ENCODE measurements around the gene TXNDC2. TPM values are rescaled to one million over a fixed set of nuclear protein-coding genes. Genes with fewer than 3 reads are reported as not detected.

TXNDC2 gene
- total and polyA plus RNA-seq, 9 of the 15 experiments (the other 6 are each of a cell fraction or from before 2014, with no cell fraction given): 1.2 to 4.9 (median 2.3) TPM

DNA sequence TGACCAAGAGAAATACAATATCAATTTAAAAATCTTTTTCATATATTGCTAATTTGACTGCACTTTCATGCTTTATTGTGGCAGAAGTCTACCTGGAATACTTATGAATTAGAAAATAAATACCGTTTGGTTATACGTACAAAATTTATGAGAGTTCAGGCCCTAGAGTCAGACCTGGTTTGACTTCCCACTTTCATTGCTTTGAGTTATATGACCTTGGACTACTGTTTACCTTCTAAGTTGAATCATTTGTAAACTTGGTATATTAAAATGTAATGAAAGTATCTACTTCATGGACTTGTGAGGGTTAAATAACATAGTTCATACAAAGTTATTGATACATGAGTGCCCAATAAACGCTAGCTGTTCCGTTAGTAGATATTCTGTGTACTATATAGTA is 40.0 kb downstream of the TXNDC2 start:
- H3K9ac ChIP-seq (ENCODE audit: insufficient read depth in 1 of 2, low read depth in 2 of 2, low read length in 2 of 2): no peak overlapping the region; a peak in 1 of 4 replicates
- H3K27me3 ChIP-seq (ENCODE audit: control insufficient read depth in 2 of 2, insufficient read depth in 2 of 2, low read length in 2 of 2): no peaks in the 10 kb centered on the region
- peaks cover 4 to 76% of the 10 kb centered on the region in 2 experiments; a peak in 4 of 5 replicates for H3K4me1 ChIP-seq (replicated peaks in 1 of 2; ENCODE audit: control insufficient read depth in 2 of 2, insufficient read depth in 2 of 2, low read length in 2 of 2)
- peak; percentile 6 for ATAC-seq
- ChIA-PET CTCF (ENCODE audit: low intra/inter-chr PET ratio) (no interaction called here), POLR2A (interaction anchor here (0.6 to 5.5 kb wide), 15 partner anchors 8 to 1074 kb away, joined by 3 to 72 read pairs (median 4); partner anchors contain the start of genes TXNDC2 and VAPA)
- FAIRE-seq: no peak
- DNase-seq (ENCODE audit: extremely low read depth in 1 of 4, low spot score in 3 of 4): no peak
- peak overlapping the region; percentile 71; the same call in 1 of the 2 replicates for H3K4me2 ChIP-seq (ENCODE audit: insufficient read depth, low read length)
- H3K27ac ChIP-seq (ENCODE audit: extremely low read depth, low read depth, low read length): peak overlapping the region; percentile 69; the same call in 2 of the 3 replicates
- WGBS (ENCODE audit: insufficient coverage, low coverage, missing lambda C conversion rate): 25% methylated on average over 4 of the region's 4 CpGs
- H2AFZ ChIP-seq (ENCODE audit: low read depth, low read length): no peak overlapping the region
- no peak for TF ChIP-seq NCOA2 (IDR thresholded peaks at IDR 0.05; ENCODE audit: partially characterized antibody in 2 of 2)
- TF ChIP-seq POLR2AphosphoS2 (IDR thresholded peaks at IDR 0.05; ENCODE audit: low read length): no peak
- TF ChIP-seq ZNF197 (CRISPR knock-in tag; IDR thresholded peaks at IDR 0.05; ENCODE audit: low read depth): 0 out of 2 replicates have a peak, but pooled peaks have one; percentile 38
- no peak for TF ChIP-seq ADNP (tag; IDR thresholded peaks at IDR 0.05)
- TF ChIP-seq POLR2G (IDR thresholded peaks at IDR 0.05; ENCODE audit: low read depth, low read length): peak; percentile 15; the same call in 1 of the 2 replicates
- 0 out of 2 replicates have a peak, but pooled peaks have one; percentile 42 for TF ChIP-seq POLR2H (tag; IDR thresholded peaks at IDR 0.05; ENCODE audit: low read depth)
- TF ChIP-seq, protein P1, sequence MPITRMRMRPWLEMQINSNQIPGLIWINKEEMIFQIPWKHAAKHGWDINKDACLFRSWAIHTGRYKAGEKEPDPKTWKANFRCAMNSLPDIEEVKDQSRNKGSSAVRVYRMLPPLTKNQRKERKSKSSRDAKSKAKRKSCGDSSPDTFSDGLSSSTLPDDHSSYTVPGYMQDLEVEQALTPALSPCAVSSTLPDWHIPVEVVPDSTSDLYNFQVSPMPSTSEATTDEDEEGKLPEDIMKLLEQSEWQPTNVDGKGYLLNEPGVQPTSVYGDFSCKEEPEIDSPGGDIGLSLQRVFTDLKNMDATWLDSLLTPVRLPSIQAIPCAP (CRISPR knock-in tag; IDR thresholded peaks at IDR 0.05; ENCODE audit: borderline replicate concordance): no peak
- peaks cover 100% of the 10 kb centered on the region for H3K79me2 ChIP-seq (ENCODE audit: control insufficient read depth, insufficient read depth, low read length)
- no peak overlapping the region for H3K4me3 ChIP-seq
- no TSS peak for BruUV-seq (replicated peaks)
- peaks cover 40% of the 10 kb centered on the region for H4K20me1 ChIP-seq (replicated peaks; ENCODE audit: control insufficient read depth, insufficient read depth, low read length)
- H3K9me1 ChIP-seq (ENCODE audit: control insufficient read depth, insufficient read depth, low read length): no peaks in the 10 kb centered on the region
- H3K36me3 ChIP-seq (ENCODE audit: control insufficient read depth, insufficient read depth, low read length): peaks cover 50% of the 10 kb centered on the region
- no peaks in the 10 kb centered on the region for H3K9me3 ChIP-seq (replicated peaks; ENCODE audit: control insufficient read depth, insufficient read depth, low read depth, low read length)
- intact Hi-C loops (cut with micrococcal nuclease) (loop anchor here (2.0 kb wide), 1 partner anchor 27 kb away; no protein-coding TSS in a partner anchor), in situ Hi-C loops (cut with MboI) (no loop called here)

Measured in K562 (cell line).